ENCODE data around the gene AGPS. TPM values are rescaled to one million over a fixed set of nuclear protein-coding genes. Genes with fewer than 3 reads are reported as not detected.

The AGPS gene
- total and polyA plus RNA-seq, 7 donors = 13.1 to 37.5 (median 22.0) TPM

- Histone ChIP-seq H3K4me1 (peaks cover 0 to 20% (median 5%) of the 10 kb centered on the region in 4 donors), H3K4me3 (no peak overlapping the region), H3K27ac (no peak overlapping the region), H3K9me3 (no peaks in the 10 kb centered on the region), H3K36me3 (no peaks in the 10 kb centered on the region), H3K27me3 (no peaks in the 10 kb centered on the region)
- WGBS, 2 donors = 78 to 82% methylated on average over 3 of the region's 3 CpGs
- intact Hi-C loops (cut with DNase I) = no loop called here
- TF ChIP-seq, protein P1, sequence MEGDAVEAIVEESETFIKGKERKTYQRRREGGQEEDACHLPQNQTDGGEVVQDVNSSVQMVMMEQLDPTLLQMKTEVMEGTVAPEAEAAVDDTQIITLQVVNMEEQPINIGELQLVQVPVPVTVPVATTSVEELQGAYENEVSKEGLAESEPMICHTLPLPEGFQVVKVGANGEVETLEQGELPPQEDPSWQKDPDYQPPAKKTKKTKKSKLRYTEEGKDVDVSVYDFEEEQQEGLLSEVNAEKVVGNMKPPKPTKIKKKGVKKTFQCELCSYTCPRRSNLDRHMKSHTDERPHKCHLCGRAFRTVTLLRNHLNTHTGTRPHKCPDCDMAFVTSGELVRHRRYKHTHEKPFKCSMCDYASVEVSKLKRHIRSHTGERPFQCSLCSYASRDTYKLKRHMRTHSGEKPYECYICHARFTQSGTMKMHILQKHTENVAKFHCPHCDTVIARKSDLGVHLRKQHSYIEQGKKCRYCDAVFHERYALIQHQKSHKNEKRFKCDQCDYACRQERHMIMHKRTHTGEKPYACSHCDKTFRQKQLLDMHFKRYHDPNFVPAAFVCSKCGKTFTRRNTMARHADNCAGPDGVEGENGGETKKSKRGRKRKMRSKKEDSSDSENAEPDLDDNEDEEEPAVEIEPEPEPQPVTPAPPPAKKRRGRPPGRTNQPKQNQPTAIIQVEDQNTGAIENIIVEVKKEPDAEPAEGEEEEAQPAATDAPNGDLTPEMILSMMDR (IDR thresholded peaks at IDR 0.05) = no peak
- TF ChIP-seq POLR2AphosphoS5 (IDR thresholded peaks at IDR 0.05) (no peak), EP300 (IDR thresholded peaks at IDR 0.05) (no peak), POLR2A (IDR thresholded peaks at IDR 0.05) (no peak)
- no peak for DNase-seq
These were observed 196.1 kb downstream of the AGPS start for GRCh38 chr2:177588671-177589070.

- TF ChIP-seq POLR2AphosphoS5 (IDR thresholded peaks at IDR 0.05) = no peak
- no peak for TF ChIP-seq EP300 (IDR thresholded peaks at IDR 0.05)
- TF ChIP-seq, protein P1 (IDR thresholded peaks at IDR 0.05) = no peak
- Histone ChIP-seq H3K36me3 (no peaks in the 10 kb centered on the region), H3K27me3 (no peaks in the 10 kb centered on the region), H3K4me1 (peaks cover 0 to 20% (median 5%) of the 10 kb centered on the region in 4 donors), H3K9me3 (no peaks in the 10 kb centered on the region), H3K27ac (no peak overlapping the region), H3K4me3 (no peak overlapping the region)
- intact Hi-C loops (cut with DNase I) = no loop called here
- 89 to 92% methylated on average over 1 of the region's 1 CpG for WGBS, 2 donors
- DNase-seq = no peak
These were observed 196.6 kb downstream of the AGPS start for GRCh38 chr2:177589186-177589585.

DNA sequence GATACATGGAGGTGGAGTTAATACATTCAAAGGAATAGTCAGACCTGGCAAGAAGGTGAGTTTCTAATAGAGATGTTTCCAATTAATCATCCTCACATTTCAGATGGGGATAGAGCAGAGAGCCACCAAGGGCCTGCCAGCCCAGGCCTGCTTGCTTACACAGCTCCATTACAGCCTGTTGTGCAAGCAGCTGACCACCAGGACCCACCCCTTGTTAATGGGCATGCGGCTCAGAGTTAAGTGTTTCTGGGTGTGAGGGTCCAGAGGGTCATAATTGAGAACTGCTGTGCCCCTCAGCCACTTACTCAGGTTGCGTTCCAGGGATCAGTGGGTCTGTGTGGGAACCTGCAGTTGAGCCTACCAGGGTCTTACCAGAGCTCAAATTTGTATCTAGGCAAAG is 199.8 kb downstream of the AGPS start:
- no peaks in the 10 kb centered on the region for H3K36me3 ChIP-seq
- intact Hi-C loops (cut with DNase I) = no loop called here
- 88 to 94% methylated on average over 2 of the region's 2 CpGs for WGBS, 2 donors

GRCh38 chr2:177592945-177593344 is 200.4 kb downstream of the AGPS start:
- H3K36me3 ChIP-seq = no peaks in the 10 kb centered on the region
- H3K27ac ChIP-seq = no peak overlapping the region
- no peaks in the 10 kb centered on the region for H3K9me3 ChIP-seq
- H3K4me3 ChIP-seq = no peak overlapping the region
- no peaks in the 10 kb centered on the region for H3K27me3 ChIP-seq
- no peak for DNase-seq
- intact Hi-C loops (cut with DNase I) = no loop called here
- TF ChIP-seq, protein P1 (IDR thresholded peaks at IDR 0.05) = no peak
- TF ChIP-seq POLR2AphosphoS5 (IDR thresholded peaks at IDR 0.05) (no peak), POLR2A (IDR thresholded peaks at IDR 0.05) (no peak), EP300 (IDR thresholded peaks at IDR 0.05) (no peak)
- peaks cover 0 to 15% (median 10%) of the 10 kb centered on the region in 4 donors for H3K4me1 ChIP-seq

More for the DNA sequence above, 199.8 kb downstream of the AGPS start:
- DNase-seq = no peak
- no peak overlapping the region for H3K27ac ChIP-seq
- no peaks in the 10 kb centered on the region for H3K9me3 ChIP-seq
- TF ChIP-seq POLR2AphosphoS5 (IDR thresholded peaks at IDR 0.05) (no peak), POLR2A (IDR thresholded peaks at IDR 0.05) (no peak)
- TF ChIP-seq, protein P1 (IDR thresholded peaks at IDR 0.05) = no peak
- H3K27me3 ChIP-seq = no peaks in the 10 kb centered on the region
- H3K4me1 ChIP-seq = peaks cover 0 to 9% (median 4%) of the 10 kb centered on the region in 4 donors
- H3K4me3 ChIP-seq = no peak overlapping the region

DNA sequence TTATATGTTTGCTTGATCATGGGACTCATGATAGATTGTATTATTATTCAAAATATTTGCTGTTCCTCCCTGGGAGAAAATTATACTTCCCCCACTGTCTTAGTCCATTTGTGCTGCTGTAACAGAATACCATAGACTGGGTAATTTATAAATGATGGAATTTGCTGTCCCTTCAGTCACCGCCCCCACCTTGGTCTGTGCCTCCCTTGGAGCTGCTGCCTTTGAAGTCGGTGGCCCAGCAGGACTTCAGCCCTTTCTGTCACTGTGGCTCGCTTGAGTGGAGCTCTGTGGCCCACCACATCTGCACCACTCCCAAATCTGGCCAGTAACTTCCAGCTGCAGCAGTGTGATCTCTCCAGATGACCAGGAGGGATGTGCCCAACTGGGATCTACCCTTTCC is 200.8 kb downstream of the AGPS start:
- no peaks in the 10 kb centered on the region for H3K27me3 ChIP-seq
- no peak for TF ChIP-seq POLR2A (IDR thresholded peaks at IDR 0.05)
- no peak for TF ChIP-seq EP300 (IDR thresholded peaks at IDR 0.05)
- TF ChIP-seq POLR2AphosphoS5 (IDR thresholded peaks at IDR 0.05) = no peak
- TF ChIP-seq, protein P1 (IDR thresholded peaks at IDR 0.05) = no peak
- no peak overlapping the region for H3K4me3 ChIP-seq
- H3K36me3 ChIP-seq = no peaks in the 10 kb centered on the region
- intact Hi-C loops (cut with DNase I) = no loop called here
- 94% methylated on average over 3 of the region's 3 CpGs for WGBS, 2 donors
- no peak for DNase-seq
- H3K9me3 ChIP-seq = no peaks in the 10 kb centered on the region
- peaks cover 0 to 19% (median 14%) of the 10 kb centered on the region in 4 donors for H3K4me1 ChIP-seq
- no peak overlapping the region for H3K27ac ChIP-seq
